HG03565 (cell line): Measurements from ENCODE around the gene PTPN2.
"Not testable (repeated sequence)": the region's sequence is repeated elsewhere in the genome, so short reads cannot be mapped to it uniquely, and the experiment has no call there.

Source experiments
- ATAC-seq: cut with Tn5 transposase; IDR thresholded peaks from one replicate; pipeline ENCODE4 v1.9.1; 2021; ENCODE audit warnings: mild to moderate bottlenecking, moderate library complexity; ENCODE audit not compliant: unreplicated experiment

PTPN2 gene

GRCh38 chr18:12895014-12895413 is 11.0 kb upstream of the PTPN2 start:
- ATAC-seq = no peak

- ATAC-seq = no peak
These were observed 7.5 kb upstream of the PTPN2 start for GRCh38 chr18:12891561-12891960.

- no peak for ATAC-seq
These were observed 6.9 kb upstream of the PTPN2 start for GRCh38 chr18:12890964-12891363.

GRCh38 chr18:12886498-12887126 is 2.6 kb upstream of the PTPN2 start:
- no peak for ATAC-seq

GRCh38 chr18:12885500-12885899 is 1.5 kb upstream of the PTPN2 start:
- ATAC-seq = no peak

GRCh38 chr18:12884406-12885323 is 628 bp upstream of the PTPN2 start:
- no peak for ATAC-seq

- no peak for ATAC-seq
These were observed 709 bp downstream of the PTPN2 start for GRCh38 chr18:12883372-12883683.

GRCh38 chr18:12882453-12883371 is 1.3 kb downstream of the PTPN2 start:
- ATAC-seq = no peak

GRCh38 chr18:12880541-12880910 is 3.5 kb downstream of the PTPN2 start:
- no peak for ATAC-seq

GRCh38 chr18:12879840-12880540 is 4.0 kb downstream of the PTPN2 start:
- no peak for ATAC-seq

- ATAC-seq = not testable (repeated sequence)
These were observed 9.0 kb downstream of the PTPN2 start for GRCh38 chr18:12874992-12875391.

- ATAC-seq = not testable (repeated sequence)
These were observed 10.0 kb downstream of the PTPN2 start for GRCh38 chr18:12873961-12874567.

GRCh38 chr18:12872408-12872807 is 11.6 kb downstream of the PTPN2 start:
- ATAC-seq = no peak

- ATAC-seq = no peak
These were observed 15.5 kb downstream of the PTPN2 start for GRCh38 chr18:12868576-12868975.

GRCh38 chr18:12867441-12868123 is 16.5 kb downstream of the PTPN2 start:
- ATAC-seq = no peak

- ATAC-seq = no peak
These were observed 20.3 kb downstream of the PTPN2 start for GRCh38 chr18:12863687-12864216.

- ATAC-seq = no peak
These were observed 21.1 kb downstream of the PTPN2 start for GRCh38 chr18:12862874-12863482.

GRCh38 chr18:12862467-12862866 is 21.6 kb downstream of the PTPN2 start:
- no peak for ATAC-seq

- ATAC-seq = no peak
These were observed 22.4 kb downstream of the PTPN2 start for GRCh38 chr18:12861637-12862036.
